ENCODE data around the gene INPP4A.

GRCh38 chr2:98433363-98433964 is 11.2 kb upstream of the INPP4A start:
- TF ChIP-seq, protein P1, sequence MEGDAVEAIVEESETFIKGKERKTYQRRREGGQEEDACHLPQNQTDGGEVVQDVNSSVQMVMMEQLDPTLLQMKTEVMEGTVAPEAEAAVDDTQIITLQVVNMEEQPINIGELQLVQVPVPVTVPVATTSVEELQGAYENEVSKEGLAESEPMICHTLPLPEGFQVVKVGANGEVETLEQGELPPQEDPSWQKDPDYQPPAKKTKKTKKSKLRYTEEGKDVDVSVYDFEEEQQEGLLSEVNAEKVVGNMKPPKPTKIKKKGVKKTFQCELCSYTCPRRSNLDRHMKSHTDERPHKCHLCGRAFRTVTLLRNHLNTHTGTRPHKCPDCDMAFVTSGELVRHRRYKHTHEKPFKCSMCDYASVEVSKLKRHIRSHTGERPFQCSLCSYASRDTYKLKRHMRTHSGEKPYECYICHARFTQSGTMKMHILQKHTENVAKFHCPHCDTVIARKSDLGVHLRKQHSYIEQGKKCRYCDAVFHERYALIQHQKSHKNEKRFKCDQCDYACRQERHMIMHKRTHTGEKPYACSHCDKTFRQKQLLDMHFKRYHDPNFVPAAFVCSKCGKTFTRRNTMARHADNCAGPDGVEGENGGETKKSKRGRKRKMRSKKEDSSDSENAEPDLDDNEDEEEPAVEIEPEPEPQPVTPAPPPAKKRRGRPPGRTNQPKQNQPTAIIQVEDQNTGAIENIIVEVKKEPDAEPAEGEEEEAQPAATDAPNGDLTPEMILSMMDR (IDR thresholded peaks at IDR 0.05), result no peak
- TF ChIP-seq POLR2A (IDR thresholded peaks at IDR 0.05), result no peak

Measured in esophagus squamous epithelium (tissue), 4 donors.